K562 (cell line): ENCODE measurements around the gene PCCA. TPM values are rescaled to one million over a fixed set of nuclear protein-coding genes. Genes with fewer than 3 reads are reported as not detected.

Experiments used
- ATAC-seq: fragments of 200-7000 bp; cut with Tn5 transposase; 3 replicates; pipeline ENCODE4 v1.9.1; 2020; ENCODE audit warnings: moderate library complexity
- BruUV-seq: library from RNA; stranded (reverse); fragments of 400-500 nt; replicated peaks from 2 replicates; lab custom pipeline; 2021; lab: Mats Ljungman, UMichigan
- CTCF ChIA-PET: fragments of 300-600 bp; formaldehyde crosslinking; extraction: SDS; loops from one replicate; lab custom pipeline; 2021; ENCODE audit warnings: low intra/inter-chr PET ratio; lab: Yijun Ruan, JAX
- POLR2A ChIA-PET: fragments of 300-600, 350-650 bp; sonication (Branson Sonifier 250); formaldehyde crosslinking; extraction: SDS; loops from one replicate; lab custom pipeline; 2021; ENCODE audit warnings: antibody characterized with exemption, inconsistent platforms; lab: Yijun Ruan, JAX
- DNase-seq, 4 experiments: peaks; one replicate each; pipeline versions ENCODE4 v3.0.0 to v3.0.0-alpha.2; 2011 to 2018; ENCODE audit warnings: low spot score in 3 of 4, mixed read lengths in 3 of 4; ENCODE audit errors: extremely low read depth in 1 of 4
- FAIRE-seq: peaks from 2 replicates; lab custom pipeline; 2011; peaks lifted over from hg19 to GRCh38; lab: Jason Lieb, UNC
- H2AFZ ChIP-seq: 2 replicates; pipeline ENCODE4 v1.6.0; 2011; ENCODE audit warnings: low read depth, low read length, control low read depth, inconsistent platforms
- H3K27ac ChIP-seq: fragments of 200-600 bp; 3 replicates; pipeline ENCODE4 v1.8.0; 2011; ENCODE audit warnings: low read depth, mild to moderate bottlenecking, control low read depth, inconsistent platforms, low read length, moderate library complexity, mixed read lengths; ENCODE audit errors: extremely low read depth
- H3K27me3 ChIP-seq, 2 experiments: fragments of 300-600 bp in 1 of 2; 2 replicates in 1 of 2; 3 replicates in 1 of 2; pipeline versions ENCODE4 v1.6.0 to v1.8.0; 2011; ENCODE audit warnings: inconsistent platforms in 2 of 2, low read length in 2 of 2, mild to moderate bottlenecking in 1 of 2, mixed read lengths in 1 of 2, moderate library complexity in 1 of 2; ENCODE audit not compliant: control insufficient read depth in 2 of 2, insufficient read depth in 2 of 2
- H3K36me3 ChIP-seq: fragments of 300-600 bp; 3 replicates; pipeline ENCODE4 v1.8.0; 2011; ENCODE audit warnings: mild to moderate bottlenecking, low read length, inconsistent platforms; ENCODE audit not compliant: control insufficient read depth, insufficient read depth
- H3K4me1 ChIP-seq, 2 experiments: fragments of 200-600 bp in 1 of 2; replicated peaks in 1 of 2; 2 replicates in 1 of 2; 3 replicates in 1 of 2; pipeline versions ENCODE4 v1.5.1 to v1.8.0; 2011; ENCODE audit warnings: inconsistent platforms in 2 of 2, low read length in 2 of 2, mild to moderate bottlenecking in 1 of 2, mixed read lengths in 1 of 2, moderate library complexity in 1 of 2; ENCODE audit not compliant: control insufficient read depth in 2 of 2, insufficient read depth in 2 of 2
- H3K4me2 ChIP-seq: 2 replicates; pipeline ENCODE4 v1.6.1; 2011; ENCODE audit warnings: low read length, control low read depth, inconsistent platforms, mixed read lengths; ENCODE audit not compliant: insufficient read depth
- H3K4me3 ChIP-seq: fragments of 200-600 bp; sonication (generic), shearing (Covaris generic); 2 replicates; pipeline ENCODE4 v1.5.1; 2016; ENCODE audit warnings: control low read depth, inconsistent platforms
- H3K79me2 ChIP-seq: fragments of 200-600 bp; 3 replicates; pipeline ENCODE4 v1.8.0; 2011; ENCODE audit warnings: low read length, inconsistent platforms; ENCODE audit not compliant: control insufficient read depth, insufficient read depth
- H3K9ac ChIP-seq, 2 experiments: 2 replicates each; pipeline versions ENCODE4 v1.6.0 to v1.6.1; 2011; ENCODE audit warnings: low read depth in 2 of 2, low read length in 2 of 2, control low read depth in 1 of 2, inconsistent platforms in 1 of 2, mild to moderate bottlenecking in 1 of 2, mixed read lengths in 1 of 2; ENCODE audit not compliant: insufficient read depth in 1 of 2
- H3K9me1 ChIP-seq: one replicate; pipeline ENCODE4 v1.6.0; 2011; ENCODE audit warnings: inconsistent platforms, mild to moderate bottlenecking, low read length, moderate library complexity; ENCODE audit not compliant: control insufficient read depth, insufficient read depth
- H3K9me3 ChIP-seq: replicated peaks from 2 replicates; pipeline ENCODE4 v1.5.1; 2011; ENCODE audit warnings: low read depth, low read length, inconsistent platforms; ENCODE audit not compliant: control insufficient read depth, insufficient read depth
- H4K20me1 ChIP-seq: replicated peaks from 2 replicates; pipeline ENCODE4 v1.6.1; 2011; ENCODE audit warnings: low read length, inconsistent platforms, mixed read lengths; ENCODE audit not compliant: control insufficient read depth, insufficient read depth
- ARHGAP35 ChIP-seq: fragments of 450-650 bp; IDR thresholded peaks from 2 replicates; pipeline ENCODE4 v1.6.1; 2018; ENCODE audit not compliant: partially characterized antibody
- FOXM1 ChIP-seq, 2 experiments: fragments of 450-650 bp in 1 of 2; sonication (generic) in 1 of 2; formaldehyde crosslinking in 1 of 2; IDR thresholded peaks; 2 replicates each; pipeline versions ENCODE4 v1.6.1 to v1.9.0; 2017 to 2022; ENCODE audit warnings: low read depth in 2 of 2, mild to moderate bottlenecking in 2 of 2, missing genetic modification reagents in 1 of 2, moderate library complexity in 1 of 2
- GTF2E2 ChIP-seq: fragments of 200-800 bp; sonication (Bioruptor generic); IDR thresholded peaks from 2 replicates; pipeline ENCODE4 v1.6.1; 2016; ENCODE audit warnings: missing genetic modification characterization, missing compliant biosample characterization
- HNRNPK ChIP-seq: fragments of 200-400 bp; formaldehyde crosslinking; IDR thresholded peaks from one replicate; pipeline ENCODE4 v1.6.1; 2018; ENCODE audit warnings: mild to moderate bottlenecking, low read depth, low read length; ENCODE audit not compliant: poor library complexity, severe bottlenecking
- MYC ChIP-seq, 2 experiments: fragments of 250-450 bp in 1 of 2; sonication (Bioruptor Pico) in 1 of 2; IDR thresholded peaks; 2 replicates each; pipeline versions ENCODE4 v1.5.1 to v1.6.1; 2012 to 2021; ENCODE audit warnings: low read depth in 2 of 2, borderline replicate concordance in 1 of 2, improper control_type of control experiment in 1 of 2, low read length in 1 of 2, mild to moderate bottlenecking in 1 of 2, moderate library complexity in 1 of 2
- ZFP30 ChIP-seq: fragments of 250-450 bp; sonication (Bioruptor Pico); IDR thresholded peaks from 2 replicates; pipeline ENCODE4 v1.8.0; 2022; ENCODE audit warnings: moderate library complexity, mild to moderate bottlenecking, inconsistent platforms, borderline replicate concordance
- WGBS: fragments of 100-300 bp; shearing (Covaris generic); methylation state at CpG from one replicate; pipeline ENCODE4 v1.1.6; 2016; ENCODE audit warnings: low coverage, mixed read lengths; ENCODE audit not compliant: insufficient coverage; ENCODE audit errors: missing lambda C conversion rate; 5-methylcytosine and 5-hydroxymethylcytosine counted together
- in situ Hi-C: fragments of 300-500 bp; cut with MboI; formaldehyde crosslinking; loops from 4 replicates; pipeline ENCODE4 v1.15.0; 2018; ENCODE audit warnings: inconsistent platforms, mixed read lengths
- intact Hi-C: fragments of 100-400 bp; cut with micrococcal nuclease; formaldehyde crosslinking; loops from 2 replicates; pipeline ENCODE4 v1.14.2; 2022
- polyA plus RNA-seq, 8 experiments: library from polyadenylated mRNA; depleted of rRNA in 4 of 8; stranded (reverse) in 5 of 8; unstranded in 3 of 8; fragments of >200 nt; fragmentation: Nextera tagmentation in 2 of 8; fragmentation: Illumina TruSeq in 1 of 8; extraction: Ambion mirVana in 2 of 8; extraction: Trizol in 1 of 8; gene quantifications; 2 replicates each; pipeline versions ENCODE4 v1.2.1 to v1.2.3, GENCODE V29; 2011 to 2014; ENCODE audit warnings: inconsistent platforms in 1 of 8, missing spikeins in 1 of 8
- total RNA-seq, 7 experiments: library from RNA; depleted of rRNA in 6 of 7; stranded (reverse); fragments of >200 nt in 6 of 7; fragmentation: Illumina TruSeq in 2 of 7; extraction: Trizol in 2 of 7; gene quantifications; 2 replicates each; pipeline versions ENCODE4 v1.2.1 to v1.2.3, GENCODE V29; 2011 to 2021; ENCODE audit warnings: low replicate concordance in 1 of 7

Gene PCCA
- total and polyA plus RNA-seq, 9 of the 15 experiments (the other 6 are each of a cell fraction or from before 2014, with no cell fraction given), result 5.2 to 14.1 (median 9.7) TPM

DNA sequence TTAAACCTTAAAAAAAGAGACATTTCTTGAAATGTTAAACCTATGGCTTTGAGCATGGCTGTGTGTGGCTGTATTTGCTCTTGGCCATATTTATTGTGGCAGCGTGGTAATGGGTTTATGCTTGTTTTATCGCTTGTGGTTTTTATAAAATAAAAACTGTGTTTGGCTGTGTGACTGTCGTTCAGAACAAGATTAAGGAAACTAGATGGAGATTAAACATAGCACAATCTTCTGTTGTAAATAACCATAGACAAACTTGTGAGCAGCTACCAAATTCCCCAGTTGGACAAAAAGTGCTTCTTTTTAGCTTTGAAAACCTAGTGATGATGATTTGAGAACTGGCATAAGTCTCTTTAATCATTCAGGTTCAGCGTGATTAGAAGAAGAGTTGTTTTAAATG is 308.7 kb downstream of the PCCA start:
- in situ Hi-C loops, result no loop called here
- 54% methylated on average over 4 of the region's 4 CpGs for WGBS
- intact Hi-C loops, result no loop called here

DNA sequence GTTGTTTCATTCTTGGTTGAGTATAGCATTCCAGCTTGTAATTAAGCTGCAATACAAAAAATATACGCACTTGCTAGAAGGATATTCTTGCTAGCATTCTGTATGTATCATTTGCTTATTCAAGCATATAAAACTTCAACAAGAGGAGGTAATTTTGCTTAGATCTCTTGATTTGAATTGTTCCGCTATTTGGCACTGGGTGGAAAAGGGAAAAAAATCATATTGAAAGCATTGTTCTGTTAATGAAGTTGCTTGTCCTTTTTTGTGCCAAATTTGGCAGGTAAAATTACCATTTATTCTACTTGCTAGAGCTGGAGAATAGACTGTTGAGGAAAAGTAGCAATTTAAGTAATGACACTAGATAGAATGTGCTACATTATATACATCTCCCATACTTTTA is 309.5 kb downstream of the PCCA start:
- no TSS peak for BruUV-seq
- no peak overlapping the region for H3K9ac ChIP-seq
- no peaks in the 10 kb centered on the region for H3K79me2 ChIP-seq
- no peak for ATAC-seq
- intact Hi-C loops, result no loop called here
- FAIRE-seq, result no peak
- H2AFZ ChIP-seq, result no peak overlapping the region
- H3K9me1 ChIP-seq, result no peaks in the 10 kb centered on the region
- 92% methylated on average over 2 of the region's 2 CpGs for WGBS
- no peaks in the 10 kb centered on the region for H3K27me3 ChIP-seq
- CTCF ChIA-PET, result no interaction called here
- peaks cover 0 to 7% of the 10 kb centered on the region in 2 experiments; a peak in 2 of 5 replicates for H3K4me1 ChIP-seq
- TF ChIP-seq HNRNPK (no peak), GTF2E2 (tag) (no peak), ZFP30 (CRISPR knock-in tag) (no peak), MYC (IDR thresholded peaks at IDR 0.05; ENCODE audit: low read depth, low read length) (no peak), MYC (CRISPR knock-in tag; IDR thresholded peaks at IDR 0.05; ENCODE audit: borderline replicate concordance, low read depth) (no peak), FOXM1 (IDR thresholded peaks at IDR 0.05; ENCODE audit: low read depth) (no peak), FOXM1 (CRISPR knock-in tag; IDR thresholded peaks at IDR 0.05; ENCODE audit: low read depth) (no peak)
- no peak for DNase-seq
- H3K27ac ChIP-seq, result no peak overlapping the region
- H3K4me3 ChIP-seq, result no peak overlapping the region
- H3K9me3 ChIP-seq, result no peaks in the 10 kb centered on the region
- POLR2A ChIA-PET, result no interaction called here
- no peaks in the 10 kb centered on the region for H3K36me3 ChIP-seq
- H3K4me2 ChIP-seq, result no peak overlapping the region
- in situ Hi-C loops, result no loop called here
- H4K20me1 ChIP-seq, result no peaks in the 10 kb centered on the region

More for the DNA sequence above, 308.7 kb downstream of the PCCA start:
- no peak for DNase-seq
- CTCF ChIA-PET, result no interaction called here
- no peaks in the 10 kb centered on the region for H3K9me3 ChIP-seq
- no peaks in the 10 kb centered on the region for H3K27me3 ChIP-seq
- no TSS peak for BruUV-seq
- H3K4me3 ChIP-seq, result no peak overlapping the region
- no peak for TF ChIP-seq ARHGAP35
- no peak overlapping the region for H2AFZ ChIP-seq
- no peaks in the 10 kb centered on the region for H3K36me3 ChIP-seq
- no peak overlapping the region for H3K9ac ChIP-seq
- no peaks in the 10 kb centered on the region for H3K9me1 ChIP-seq
- H3K4me2 ChIP-seq, result no peak overlapping the region
- H3K27ac ChIP-seq, result no peak overlapping the region
- no peak for ATAC-seq
- H3K4me1 ChIP-seq, result peaks cover 0 to 8% of the 10 kb centered on the region in 2 experiments; a peak in 2 of 5 replicates
- POLR2A ChIA-PET, result no interaction called here
- no peak for FAIRE-seq
- H4K20me1 ChIP-seq, result no peaks in the 10 kb centered on the region
- no peaks in the 10 kb centered on the region for H3K79me2 ChIP-seq
